SK-N-SH treated with all-trans-retinoic acid at 6 μM for 48 hours (cell line): ENCODE measurements around the gene MXD4.

Source experiments
- ATAC-seq: fragments of 200-7000 bp; cut with Tn5 transposase; 3 replicates; pipeline ENCODE4 v1.9.1; 2020; ENCODE audit warnings: mild to moderate bottlenecking, moderate library complexity
- BACH2 ChIP-seq: fragments of 250-450 bp; sonication (Bioruptor Pico); IDR thresholded peaks from 2 replicates; pipeline ENCODE4 v1.9.0; 2021; ENCODE audit warnings: mild to moderate bottlenecking, borderline replicate concordance
- CSDC2 ChIP-seq: fragments of 250-450 bp; sonication (Bioruptor Pico); IDR thresholded peaks from 2 replicates; pipeline ENCODE4 v1.5.0; 2020; ENCODE audit warnings: mild to moderate bottlenecking, moderate library complexity
- ESRRG ChIP-seq: fragments of 250-450 bp; sonication (Bioruptor Pico); IDR thresholded peaks from 2 replicates; pipeline ENCODE4 v1.6.1; 2021; ENCODE audit warnings: mild to moderate bottlenecking
- GLIS3 ChIP-seq: fragments of 250-450 bp; sonication (Bioruptor Pico); IDR thresholded peaks from 2 replicates; pipeline ENCODE4 v1.5.0; 2020; ENCODE audit warnings: mild to moderate bottlenecking, moderate library complexity
- ISL1 ChIP-seq: fragments of 250-450 bp; sonication (Bioruptor Pico); IDR thresholded peaks from 2 replicates; pipeline ENCODE4 v2.1.2; 2022; ENCODE audit warnings: mild to moderate bottlenecking, moderate library complexity
- OSR1 ChIP-seq: fragments of 250-450 bp; sonication (Bioruptor Pico); IDR thresholded peaks from 2 replicates; pipeline ENCODE4 v1.8.0; 2022; ENCODE audit warnings: moderate library complexity, mild to moderate bottlenecking, inconsistent platforms
- PPARA ChIP-seq: fragments of 250-450 bp; sonication (Bioruptor Pico); IDR thresholded peaks from 2 replicates; pipeline ENCODE4 v1.5.0; 2020; ENCODE audit warnings: mild to moderate bottlenecking, borderline replicate concordance
- RARB ChIP-seq: fragments of 250-450 bp; sonication (Bioruptor Pico); IDR thresholded peaks from 2 replicates; pipeline ENCODE4 v1.8.0; 2021; ENCODE audit warnings: mild to moderate bottlenecking, moderate library complexity
- SNAI2 ChIP-seq: fragments of 250-450 bp; sonication (Bioruptor Pico); IDR thresholded peaks from 2 replicates; pipeline ENCODE4 v1.5.0; 2020; ENCODE audit warnings: mild to moderate bottlenecking, moderate library complexity
- TCF4 ChIP-seq: fragments of 250-450 bp; sonication (Bioruptor Pico); IDR thresholded peaks from 2 replicates; pipeline ENCODE4 v1.8.0; 2021; ENCODE audit warnings: mild to moderate bottlenecking, moderate library complexity, borderline replicate concordance
- TOX ChIP-seq: fragments of 250-450 bp; sonication (Bioruptor Pico); IDR thresholded peaks from 2 replicates; pipeline ENCODE4 v1.8.0; 2021; ENCODE audit warnings: mild to moderate bottlenecking, moderate library complexity, borderline replicate concordance
- ZC3H10 ChIP-seq: fragments of 250-450 bp; sonication (Bioruptor Pico); IDR thresholded peaks from 2 replicates; pipeline ENCODE4 v1.5.1; 2021; ENCODE audit warnings: mild to moderate bottlenecking, moderate library complexity
- ZFP30 ChIP-seq: fragments of 450-650 bp; formaldehyde crosslinking; IDR thresholded peaks from 2 replicates; pipeline ENCODE4 v1.5.0; 2022; ENCODE audit warnings: mild to moderate bottlenecking, moderate library complexity
- ZNF565 ChIP-seq: fragments of 450-650 bp; formaldehyde crosslinking; conservative IDR thresholded peaks from 2 replicates; pipeline ENCODE4 v1.5.0; 2020; ENCODE audit warnings: low read depth, mild to moderate bottlenecking, moderate library complexity
- ZNF70 ChIP-seq: fragments of 450-650 bp; formaldehyde crosslinking; IDR thresholded peaks from 2 replicates; pipeline ENCODE4 v1.5.0; 2020; ENCODE audit warnings: mild to moderate bottlenecking, moderate library complexity
- ZNF8 ChIP-seq: fragments of 450-650 bp; formaldehyde crosslinking; IDR thresholded peaks from 2 replicates; pipeline ENCODE4 v1.5.0; 2020; ENCODE audit warnings: mild to moderate bottlenecking, moderate library complexity
- TF ChIP-seq, protein P1 (sequence below): fragments of 250-450 bp; sonication (Bioruptor Pico); IDR thresholded peaks from 2 replicates; pipeline ENCODE4 v1.8.0; 2020; ENCODE audit warnings: mild to moderate bottlenecking, moderate library complexity, borderline replicate concordance
- TF ChIP-seq, protein P2 (sequence below): fragments of 250-450 bp; sonication (Bioruptor Pico); IDR thresholded peaks from 2 replicates; pipeline ENCODE4 v1.8.0; 2021; ENCODE audit warnings: low read depth, mild to moderate bottlenecking, moderate library complexity, borderline replicate concordance
- TF ChIP-seq, protein P3 (sequence below): fragments of 250-450 bp; sonication (Bioruptor Pico); IDR thresholded peaks from 2 replicates; pipeline ENCODE4 v1.5.0; 2020; ENCODE audit warnings: mild to moderate bottlenecking, moderate library complexity
- TF ChIP-seq, protein P4 (sequence below): fragments of 250-450 bp; sonication (Bioruptor Pico); IDR thresholded peaks from 2 replicates; pipeline ENCODE4 v1.5.1; 2021; ENCODE audit warnings: mild to moderate bottlenecking, moderate library complexity

Gene MXD4

DNA sequence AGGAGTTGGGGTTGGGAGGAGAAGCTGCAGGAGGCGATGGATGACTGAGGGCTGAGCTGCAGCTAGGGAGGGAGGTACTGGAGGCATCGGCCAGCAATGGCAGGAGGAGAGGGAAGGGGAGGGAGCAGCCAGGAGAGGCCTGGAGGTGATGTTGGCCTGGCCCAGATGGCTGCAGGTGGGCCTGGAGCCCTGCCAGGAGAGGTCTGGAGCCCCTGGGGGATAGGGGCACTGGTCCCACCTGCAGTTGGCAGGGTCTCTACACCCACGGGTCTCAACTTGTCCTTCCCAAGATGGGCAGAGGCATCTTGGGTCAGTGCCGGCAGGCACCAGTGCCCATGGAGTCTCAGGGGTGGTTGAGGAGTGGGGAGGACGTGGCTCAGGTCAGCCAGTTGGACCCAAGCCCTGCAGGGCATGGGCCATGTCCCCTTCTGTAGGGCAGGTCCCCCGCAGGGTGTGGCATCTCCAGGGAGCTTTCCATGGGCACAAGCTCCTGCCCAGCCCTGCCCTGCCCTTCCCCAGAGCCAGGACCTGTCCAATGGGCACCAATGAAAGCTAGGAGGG, 2.7 kb upstream of the MXD4 start:
- ATAC-seq: no peak
- TF ChIP-seq ZNF8 (CRISPR knock-in tag): no peak
- TF ChIP-seq GLIS3 (CRISPR knock-in tag): no peak
- TF ChIP-seq, protein P1, sequence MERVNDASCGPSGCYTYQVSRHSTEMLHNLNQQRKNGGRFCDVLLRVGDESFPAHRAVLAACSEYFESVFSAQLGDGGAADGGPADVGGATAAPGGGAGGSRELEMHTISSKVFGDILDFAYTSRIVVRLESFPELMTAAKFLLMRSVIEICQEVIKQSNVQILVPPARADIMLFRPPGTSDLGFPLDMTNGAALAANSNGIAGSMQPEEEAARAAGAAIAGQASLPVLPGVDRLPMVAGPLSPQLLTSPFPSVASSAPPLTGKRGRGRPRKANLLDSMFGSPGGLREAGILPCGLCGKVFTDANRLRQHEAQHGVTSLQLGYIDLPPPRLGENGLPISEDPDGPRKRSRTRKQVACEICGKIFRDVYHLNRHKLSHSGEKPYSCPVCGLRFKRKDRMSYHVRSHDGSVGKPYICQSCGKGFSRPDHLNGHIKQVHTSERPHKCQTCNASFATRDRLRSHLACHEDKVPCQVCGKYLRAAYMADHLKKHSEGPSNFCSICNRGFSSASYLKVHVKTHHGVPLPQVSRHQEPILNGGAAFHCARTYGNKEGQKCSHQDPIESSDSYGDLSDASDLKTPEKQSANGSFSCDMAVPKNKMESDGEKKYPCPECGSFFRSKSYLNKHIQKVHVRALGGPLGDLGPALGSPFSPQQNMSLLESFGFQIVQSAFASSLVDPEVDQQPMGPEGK (CRISPR knock-in tag): no peak
- no peak for TF ChIP-seq TOX
- TF ChIP-seq ZC3H10 (CRISPR knock-in tag): no peak
- TF ChIP-seq ZNF565 (CRISPR knock-in tag): no peak
- TF ChIP-seq BACH2 (CRISPR knock-in tag): no peak
- TF ChIP-seq, protein P2, sequence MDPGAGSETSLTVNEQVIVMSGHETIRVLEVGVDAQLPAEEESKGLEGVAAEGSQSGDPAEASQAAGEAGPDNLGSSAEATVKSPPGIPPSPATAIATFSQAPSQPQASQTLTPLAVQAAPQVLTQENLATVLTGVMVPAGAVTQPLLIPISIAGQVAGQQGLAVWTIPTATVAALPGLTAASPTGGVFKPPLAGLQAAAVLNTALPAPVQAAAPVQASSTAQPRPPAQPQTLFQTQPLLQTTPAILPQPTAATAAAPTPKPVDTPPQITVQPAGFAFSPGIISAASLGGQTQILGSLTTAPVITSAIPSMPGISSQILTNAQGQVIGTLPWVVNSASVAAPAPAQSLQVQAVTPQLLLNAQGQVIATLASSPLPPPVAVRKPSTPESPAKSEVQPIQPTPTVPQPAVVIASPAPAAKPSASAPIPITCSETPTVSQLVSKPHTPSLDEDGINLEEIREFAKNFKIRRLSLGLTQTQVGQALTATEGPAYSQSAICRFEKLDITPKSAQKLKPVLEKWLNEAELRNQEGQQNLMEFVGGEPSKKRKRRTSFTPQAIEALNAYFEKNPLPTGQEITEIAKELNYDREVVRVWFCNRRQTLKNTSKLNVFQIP (CRISPR knock-in tag): no peak
- no peak for TF ChIP-seq ESRRG (CRISPR knock-in tag)
- TF ChIP-seq CSDC2 (CRISPR knock-in tag): no peak

DNA sequence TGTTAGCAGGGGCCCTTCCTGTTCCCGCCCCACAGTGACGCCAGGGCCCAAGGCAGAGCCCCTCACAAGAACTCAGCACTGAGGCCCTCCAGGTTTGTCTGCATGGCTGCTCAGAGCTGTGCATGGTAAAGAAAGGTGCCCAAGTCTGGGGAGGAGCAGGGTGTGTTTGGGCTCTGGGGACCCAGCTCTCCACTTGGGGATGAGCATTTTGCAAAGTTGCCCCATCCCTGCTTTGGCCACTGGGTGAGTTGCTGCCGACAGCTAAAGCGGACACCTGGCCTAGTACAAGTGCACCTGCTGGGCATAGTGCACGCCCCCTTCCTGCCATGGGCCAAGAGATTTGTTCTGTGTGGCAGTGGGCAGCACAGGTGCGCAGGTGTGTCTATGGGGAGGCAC, 2.0 kb upstream of the MXD4 start:
- ATAC-seq: no peak
- TF ChIP-seq OSR1 (CRISPR knock-in tag) (no peak), CSDC2 (CRISPR knock-in tag) (no peak), SNAI2 (CRISPR knock-in tag) (no peak), GLIS3 (CRISPR knock-in tag) (no peak), TOX (no peak), BACH2 (CRISPR knock-in tag) (no peak), ZNF70 (CRISPR knock-in tag) (no peak), RARB (CRISPR knock-in tag) (no peak), PPARA (CRISPR knock-in tag) (no peak), ZC3H10 (CRISPR knock-in tag) (no peak), ZNF8 (CRISPR knock-in tag) (no peak), ZNF565 (CRISPR knock-in tag) (no peak), ESRRG (CRISPR knock-in tag) (no peak), ZFP30 (CRISPR knock-in tag) (no peak), ISL1 (CRISPR knock-in tag) (no peak), TCF4 (no peak)
- TF ChIP-seq, protein P3, sequence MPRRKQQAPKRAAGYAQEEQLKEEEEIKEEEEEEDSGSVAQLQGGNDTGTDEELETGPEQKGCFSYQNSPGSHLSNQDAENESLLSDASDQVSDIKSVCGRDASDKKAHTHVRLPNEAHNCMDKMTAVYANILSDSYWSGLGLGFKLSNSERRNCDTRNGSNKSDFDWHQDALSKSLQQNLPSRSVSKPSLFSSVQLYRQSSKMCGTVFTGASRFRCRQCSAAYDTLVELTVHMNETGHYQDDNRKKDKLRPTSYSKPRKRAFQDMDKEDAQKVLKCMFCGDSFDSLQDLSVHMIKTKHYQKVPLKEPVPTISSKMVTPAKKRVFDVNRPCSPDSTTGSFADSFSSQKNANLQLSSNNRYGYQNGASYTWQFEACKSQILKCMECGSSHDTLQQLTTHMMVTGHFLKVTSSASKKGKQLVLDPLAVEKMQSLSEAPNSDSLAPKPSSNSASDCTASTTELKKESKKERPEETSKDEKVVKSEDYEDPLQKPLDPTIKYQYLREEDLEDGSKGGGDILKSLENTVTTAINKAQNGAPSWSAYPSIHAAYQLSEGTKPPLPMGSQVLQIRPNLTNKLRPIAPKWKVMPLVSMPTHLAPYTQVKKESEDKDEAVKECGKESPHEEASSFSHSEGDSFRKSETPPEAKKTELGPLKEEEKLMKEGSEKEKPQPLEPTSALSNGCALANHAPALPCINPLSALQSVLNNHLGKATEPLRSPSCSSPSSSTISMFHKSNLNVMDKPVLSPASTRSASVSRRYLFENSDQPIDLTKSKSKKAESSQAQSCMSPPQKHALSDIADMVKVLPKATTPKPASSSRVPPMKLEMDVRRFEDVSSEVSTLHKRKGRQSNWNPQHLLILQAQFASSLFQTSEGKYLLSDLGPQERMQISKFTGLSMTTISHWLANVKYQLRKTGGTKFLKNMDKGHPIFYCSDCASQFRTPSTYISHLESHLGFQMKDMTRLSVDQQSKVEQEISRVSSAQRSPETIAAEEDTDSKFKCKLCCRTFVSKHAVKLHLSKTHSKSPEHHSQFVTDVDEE (CRISPR knock-in tag): no peak
- TF ChIP-seq, protein P2 (CRISPR knock-in tag): no peak
- TF ChIP-seq, protein P1 (CRISPR knock-in tag): no peak
- TF ChIP-seq, protein P4, sequence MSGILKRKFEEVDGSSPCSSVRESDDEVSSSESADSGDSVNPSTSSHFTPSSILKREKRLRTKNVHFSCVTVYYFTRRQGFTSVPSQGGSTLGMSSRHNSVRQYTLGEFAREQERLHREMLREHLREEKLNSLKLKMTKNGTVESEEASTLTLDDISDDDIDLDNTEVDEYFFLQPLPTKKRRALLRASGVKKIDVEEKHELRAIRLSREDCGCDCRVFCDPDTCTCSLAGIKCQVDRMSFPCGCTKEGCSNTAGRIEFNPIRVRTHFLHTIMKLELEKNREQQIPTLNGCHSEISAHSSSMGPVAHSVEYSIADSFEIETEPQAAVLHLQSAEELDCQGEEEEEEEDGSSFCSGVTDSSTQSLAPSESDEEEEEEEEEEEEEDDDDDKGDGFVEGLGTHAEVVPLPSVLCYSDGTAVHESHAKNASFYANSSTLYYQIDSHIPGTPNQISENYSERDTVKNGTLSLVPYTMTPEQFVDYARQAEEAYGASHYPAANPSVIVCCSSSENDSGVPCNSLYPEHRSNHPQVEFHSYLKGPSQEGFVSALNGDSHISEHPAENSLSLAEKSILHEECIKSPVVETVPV (CRISPR knock-in tag): no peak
